Muscle layer of duodenum (tissue), 2 donors: ENCODE results near the gene CADPS2.

ENCODE experiments used
- H3K27ac ChIP-seq: one replicate; pipeline ENCODE4 v1.7.0; 2013; ENCODE audit warnings: mild to moderate bottlenecking, low read length
- H3K27me3 ChIP-seq: one replicate; pipeline ENCODE4 v1.7.0; 2013; ENCODE audit warnings: low read depth, mild to moderate bottlenecking, control low read depth, low read length
- H3K36me3 ChIP-seq, 2 donors: one replicate each; pipeline ENCODE4 v1.7.0; 2013; ENCODE audit warnings: low read length in 2 of 2, control low read depth in 1 of 2, mild to moderate bottlenecking in 1 of 2; ENCODE audit not compliant: insufficient read depth in 2 of 2, control insufficient read depth in 1 of 2
- H3K4me1 ChIP-seq, 2 donors: one replicate each; pipeline ENCODE4 v1.7.0; 2013; ENCODE audit warnings: low read length in 2 of 2, mild to moderate bottlenecking in 2 of 2, control low read depth in 1 of 2, moderate library complexity in 1 of 2; ENCODE audit not compliant: insufficient read depth in 2 of 2, control insufficient read depth in 1 of 2
- H3K4me3 ChIP-seq, 2 donors: one replicate each; pipeline ENCODE4 v1.7.0; 2013; ENCODE audit warnings: low read length in 2 of 2, low read depth in 1 of 2, mild to moderate bottlenecking in 1 of 2
- H3K9me3 ChIP-seq, 2 donors: one replicate each; pipeline ENCODE4 v1.7.0; 2013; ENCODE audit warnings: low read length in 2 of 2, control low read depth in 1 of 2, mild to moderate bottlenecking in 1 of 2; ENCODE audit not compliant: control insufficient read depth in 1 of 2
- donor health status: healthy.

Gene CADPS2

GRCh38 chr7:122886357-122887081 is at the start of gene CADPS2:
TSS of gene CADPS2 (minus strand) at chr7:122886460. CDS start at chr7:122886337, 123 bp downstream.
- Histone ChIP-seq H3K4me1 (peaks cover 6 to 16% of the 10 kb centered on the region in 2 donors), H3K4me3 (peak within 1 kb of the TSS; percentile 79 to 91), H3K27ac (peak within 1 kb of the TSS; percentile 39), H3K36me3 (no peaks in the 10 kb centered on the region), H3K9me3 (no peaks in the 10 kb centered on the region), H3K27me3 (no peaks in the 10 kb centered on the region)

GRCh38 chr7:122935620-122936019 is 49.4 kb upstream of the CADPS2 start:
- Histone ChIP-seq H3K27me3 (no peaks in the 10 kb centered on the region), H3K27ac (no peak overlapping the region), H3K9me3 (peaks cover 0 to 7% of the 10 kb centered on the region in 2 donors), H3K4me1 (no peaks in the 10 kb centered on the region), H3K4me3 (no peak overlapping the region), H3K36me3 (no peaks in the 10 kb centered on the region)

GRCh38 chr7:122919643-122920181 is 33.5 kb upstream of the CADPS2 start:
- Histone ChIP-seq H3K27ac (no peak overlapping the region), H3K36me3 (no peaks in the 10 kb centered on the region), H3K27me3 (no peaks in the 10 kb centered on the region)

GRCh38 chr7:122914812-122915211 is 28.6 kb upstream of the CADPS2 start:
- H3K27me3 ChIP-seq: no peaks in the 10 kb centered on the region
- no peaks in the 10 kb centered on the region for H3K4me1 ChIP-seq
- H3K4me3 ChIP-seq: no peak overlapping the region
- H3K9me3 ChIP-seq: no peaks in the 10 kb centered on the region
- no peak overlapping the region for H3K27ac ChIP-seq
- no peaks in the 10 kb centered on the region for H3K36me3 ChIP-seq

More at GRCh38 chr7:122919643-122920181, 33.5 kb upstream of the CADPS2 start:
- H3K9me3 ChIP-seq: no peaks in the 10 kb centered on the region
- no peaks in the 10 kb centered on the region for H3K4me1 ChIP-seq
- H3K4me3 ChIP-seq: no peak overlapping the region

- H3K27ac ChIP-seq: no peak overlapping the region
- no peaks in the 10 kb centered on the region for H3K4me1 ChIP-seq
These were observed 27.3 kb upstream of the CADPS2 start for GRCh38 chr7:122913608-122914007.

GRCh38 chr7:122902751-122903495 is 16.7 kb upstream of the CADPS2 start:
- Histone ChIP-seq H3K27me3 (no peaks in the 10 kb centered on the region), H3K4me1 (no peaks in the 10 kb centered on the region), H3K27ac (no peak overlapping the region), H3K4me3 (no peak overlapping the region), H3K36me3 (no peaks in the 10 kb centered on the region), H3K9me3 (no peaks in the 10 kb centered on the region)

More at GRCh38 chr7:122913608-122914007, 27.3 kb upstream of the CADPS2 start:
- Histone ChIP-seq H3K36me3 (no peaks in the 10 kb centered on the region), H3K27me3 (no peaks in the 10 kb centered on the region), H3K9me3 (no peaks in the 10 kb centered on the region), H3K4me3 (no peak overlapping the region)

- Histone ChIP-seq H3K4me3 (no peak overlapping the region), H3K27me3 (no peaks in the 10 kb centered on the region), H3K36me3 (no peaks in the 10 kb centered on the region), H3K9me3 (no peaks in the 10 kb centered on the region), H3K4me1 (no peaks in the 10 kb centered on the region), H3K27ac (no peak overlapping the region)
These were observed 15.0 kb upstream of the CADPS2 start for GRCh38 chr7:122901250-122901649.

GRCh38 chr7:122896509-122896908 is 10.2 kb upstream of the CADPS2 start:
- H3K27ac ChIP-seq: no peak overlapping the region
- no peaks in the 10 kb centered on the region for H3K9me3 ChIP-seq
- H3K36me3 ChIP-seq: no peaks in the 10 kb centered on the region
- H3K4me1 ChIP-seq: no peaks in the 10 kb centered on the region
- no peaks in the 10 kb centered on the region for H3K27me3 ChIP-seq
- H3K4me3 ChIP-seq: no peak overlapping the region

- Histone ChIP-seq H3K27me3 (no peaks in the 10 kb centered on the region), H3K36me3 (no peaks in the 10 kb centered on the region), H3K9me3 (no peaks in the 10 kb centered on the region), H3K27ac (no peak overlapping the region), H3K4me3 (no peak overlapping the region), H3K4me1 (no peaks in the 10 kb centered on the region)
These were observed 7.2 kb upstream of the CADPS2 start for GRCh38 chr7:122893486-122893885.

- H3K36me3 ChIP-seq: no peaks in the 10 kb centered on the region
- peaks cover 6 to 7% of the 10 kb centered on the region in 2 donors for H3K4me1 ChIP-seq
- H3K27ac ChIP-seq: no peak overlapping the region
- H3K9me3 ChIP-seq: no peaks in the 10 kb centered on the region
- no peak overlapping the region for H3K4me3 ChIP-seq
- no peaks in the 10 kb centered on the region for H3K27me3 ChIP-seq
These were observed 2.9 kb upstream of the CADPS2 start for GRCh38 chr7:122889116-122889515.

GRCh38 chr7:122887848-122888247 is 1.6 kb upstream of the CADPS2 start:
- H3K27ac ChIP-seq: no peak overlapping the region
- no peaks in the 10 kb centered on the region for H3K27me3 ChIP-seq
- H3K4me1 ChIP-seq: peaks cover 6 to 16% of the 10 kb centered on the region in 2 donors
- no peaks in the 10 kb centered on the region for H3K36me3 ChIP-seq
- peak overlapping the region; percentile 79 to 91 for H3K4me3 ChIP-seq
- H3K9me3 ChIP-seq: no peaks in the 10 kb centered on the region
